Bronchial epithelial cell (primary cell): ENCODE data around the gene ALG13. TPM values are rescaled to one million over a fixed set of nuclear protein-coding genes. Genes with fewer than 3 reads are reported as not detected.
A peak's percentile ranks its signal among the peaks of the same experiment; 100 is the strongest.

ENCODE experiments used
- DNase-seq: peaks from one replicate; pipeline ENCODE4 v3.0.0-alpha.2; 2010; ENCODE audit warnings: low read depth
- FAIRE-seq: peaks from 2 replicates; lab custom pipeline; 2011; peaks lifted over from hg19 to GRCh38; lab: Jason Lieb, UNC
- H3K27me3 ChIP-seq: 2 replicates; pipeline ENCODE4 v1.5.1; 2011; ENCODE audit warnings: low read length; ENCODE audit not compliant: control insufficient read depth, insufficient read depth
- H3K36me3 ChIP-seq: 2 replicates; pipeline ENCODE4 v1.5.1; 2011; ENCODE audit warnings: low read length; ENCODE audit not compliant: control insufficient read depth, insufficient read depth
- H3K4me3 ChIP-seq: 2 replicates; pipeline ENCODE4 v1.5.1; 2011; ENCODE audit warnings: mild to moderate bottlenecking, low read depth, low read length, control low read depth
- total RNA-seq: library from RNA; depleted of rRNA; stranded (reverse); fragments of >200 nt; gene quantifications from 2 replicates; pipeline ENCODE4 v1.2.1, GENCODE V29; 2014
- TF ChIP-seq, protein P1 (sequence below): IDR thresholded peaks from 2 replicates; pipeline ENCODE4 v1.5.1; 2011; ENCODE audit warnings: mild to moderate bottlenecking, moderate library complexity, low read length, control low read depth, inconsistent platforms; ENCODE audit not compliant: insufficient read depth, severe bottlenecking

The ALG13 gene
- total RNA-seq, 1 donor from 2014 or later = 35.0 TPM

DNA sequence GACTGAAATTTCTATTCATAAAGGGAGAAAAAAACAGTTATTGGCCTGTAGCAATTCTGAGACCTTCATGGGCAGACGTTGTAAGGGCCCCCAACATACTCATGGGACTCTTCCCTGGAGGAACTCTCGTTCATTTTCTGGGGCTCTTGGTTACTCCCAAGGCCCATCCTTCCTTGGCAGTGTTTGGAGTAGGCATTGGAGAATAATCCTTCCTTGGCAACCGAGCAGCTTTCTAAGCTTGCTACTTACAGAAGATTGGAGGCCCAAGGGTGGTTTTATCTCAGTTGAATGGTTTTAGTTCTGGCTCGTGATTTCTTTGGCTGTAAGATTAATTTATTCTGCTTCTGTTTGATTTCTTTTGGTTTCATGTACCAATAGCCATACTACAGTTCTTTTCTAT, 50.4 kb downstream of the ALG13 start:
- TF ChIP-seq, protein P1, sequence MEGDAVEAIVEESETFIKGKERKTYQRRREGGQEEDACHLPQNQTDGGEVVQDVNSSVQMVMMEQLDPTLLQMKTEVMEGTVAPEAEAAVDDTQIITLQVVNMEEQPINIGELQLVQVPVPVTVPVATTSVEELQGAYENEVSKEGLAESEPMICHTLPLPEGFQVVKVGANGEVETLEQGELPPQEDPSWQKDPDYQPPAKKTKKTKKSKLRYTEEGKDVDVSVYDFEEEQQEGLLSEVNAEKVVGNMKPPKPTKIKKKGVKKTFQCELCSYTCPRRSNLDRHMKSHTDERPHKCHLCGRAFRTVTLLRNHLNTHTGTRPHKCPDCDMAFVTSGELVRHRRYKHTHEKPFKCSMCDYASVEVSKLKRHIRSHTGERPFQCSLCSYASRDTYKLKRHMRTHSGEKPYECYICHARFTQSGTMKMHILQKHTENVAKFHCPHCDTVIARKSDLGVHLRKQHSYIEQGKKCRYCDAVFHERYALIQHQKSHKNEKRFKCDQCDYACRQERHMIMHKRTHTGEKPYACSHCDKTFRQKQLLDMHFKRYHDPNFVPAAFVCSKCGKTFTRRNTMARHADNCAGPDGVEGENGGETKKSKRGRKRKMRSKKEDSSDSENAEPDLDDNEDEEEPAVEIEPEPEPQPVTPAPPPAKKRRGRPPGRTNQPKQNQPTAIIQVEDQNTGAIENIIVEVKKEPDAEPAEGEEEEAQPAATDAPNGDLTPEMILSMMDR = no peak
- FAIRE-seq = no peak
- DNase-seq = no peak
- no peaks in the 10 kb centered on the region for H3K27me3 ChIP-seq
- H3K4me3 ChIP-seq = no peak overlapping the region
- H3K36me3 ChIP-seq = no peaks in the 10 kb centered on the region

DNA sequence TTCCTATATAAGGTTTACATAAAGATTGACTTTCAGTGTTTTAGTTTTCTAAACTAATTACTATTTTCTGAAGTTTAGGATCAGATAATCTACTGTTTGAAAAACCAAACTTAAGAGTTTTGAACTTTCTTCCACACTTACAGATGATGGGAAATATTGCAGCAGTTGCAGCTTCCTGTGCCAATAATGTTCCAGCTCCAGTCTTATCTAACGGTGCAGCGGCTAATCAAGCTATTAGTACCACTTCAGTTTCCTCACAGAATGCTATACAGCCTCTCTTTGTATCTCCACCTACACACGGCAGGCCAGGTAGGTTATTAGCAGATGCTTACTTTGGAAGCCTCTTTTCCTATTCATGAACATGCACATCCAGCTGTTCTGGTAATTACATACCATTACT, 55.6 kb downstream of the ALG13 start:
- DNase-seq (no peak), FAIRE-seq (no peak)
- TF ChIP-seq, protein P1 = no peak
- Histone ChIP-seq H3K4me3 (no peak overlapping the region), H3K36me3 (no peaks in the 10 kb centered on the region), H3K27me3 (no peaks in the 10 kb centered on the region)

DNA sequence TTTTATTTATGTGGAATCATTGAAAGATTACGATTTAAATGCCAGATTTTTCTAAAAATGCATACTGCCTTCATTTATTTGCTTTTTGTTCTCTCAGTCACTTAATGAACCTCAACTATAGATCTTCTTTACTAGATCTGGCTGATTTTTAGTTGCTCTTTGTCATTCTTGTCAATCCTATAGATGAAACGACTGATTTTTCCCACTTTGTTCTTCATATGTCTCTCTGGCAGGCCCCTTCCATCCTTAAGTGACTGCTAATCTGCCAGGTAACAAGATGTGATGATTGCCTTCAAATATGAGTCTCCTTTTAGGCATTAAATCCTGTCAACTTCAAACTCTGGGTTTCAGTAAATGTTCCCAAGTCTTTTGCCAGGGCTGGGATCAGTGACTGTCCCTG, 61.0 kb downstream of the ALG13 start:
- H3K4me3 ChIP-seq = no peak overlapping the region
- DNase-seq = no peak
- H3K36me3 ChIP-seq = no peaks in the 10 kb centered on the region
- H3K27me3 ChIP-seq = no peaks in the 10 kb centered on the region
- TF ChIP-seq, protein P1 = no peak
- no peak for FAIRE-seq

DNA sequence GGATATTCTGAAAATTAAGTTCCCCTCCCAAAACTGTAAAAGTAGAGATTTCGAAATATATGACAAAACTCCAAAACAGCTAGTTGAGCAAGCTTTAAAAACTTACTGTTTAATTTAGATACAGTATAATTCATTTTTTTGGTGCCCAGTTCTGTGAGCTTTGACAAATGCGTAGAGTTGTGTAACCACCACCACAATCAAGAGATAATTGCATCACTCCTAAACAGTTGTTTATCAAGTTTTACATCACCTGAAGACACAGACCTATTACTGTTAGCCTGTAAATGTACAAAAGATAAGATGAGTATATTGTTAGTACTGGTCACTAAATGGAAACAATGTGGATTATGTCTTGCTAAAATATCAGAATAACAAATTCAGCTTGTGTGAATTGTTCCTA, 62.3 kb downstream of the ALG13 start:
- TF ChIP-seq, protein P1 = no peak
- Histone ChIP-seq H3K36me3 (no peaks in the 10 kb centered on the region), H3K27me3 (no peaks in the 10 kb centered on the region), H3K4me3 (no peak overlapping the region)
- DNase-seq (peak; percentile 0), FAIRE-seq (no peak)

DNA sequence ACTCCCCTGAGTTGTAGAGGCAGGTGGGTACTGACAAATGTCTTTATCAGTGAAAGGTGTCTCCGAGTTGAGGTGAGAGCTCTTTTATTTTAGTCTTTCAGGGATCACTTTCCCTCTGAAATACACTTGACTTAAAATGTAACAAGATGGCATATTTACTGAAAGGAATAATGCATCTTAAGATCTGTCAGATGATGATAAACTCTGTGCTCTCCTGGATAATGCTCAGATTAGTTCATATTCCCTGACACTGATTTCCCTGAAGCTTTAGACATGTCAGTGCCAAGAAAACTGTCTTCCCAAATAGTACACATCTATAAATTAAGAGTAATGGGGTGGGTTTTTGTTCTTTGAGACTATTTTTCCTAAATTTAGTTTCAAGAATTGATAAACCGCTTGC, 75.5 kb downstream of the ALG13 start:
- TF ChIP-seq, protein P1 = no peak
- H3K4me3 ChIP-seq = no peak overlapping the region

DNA sequence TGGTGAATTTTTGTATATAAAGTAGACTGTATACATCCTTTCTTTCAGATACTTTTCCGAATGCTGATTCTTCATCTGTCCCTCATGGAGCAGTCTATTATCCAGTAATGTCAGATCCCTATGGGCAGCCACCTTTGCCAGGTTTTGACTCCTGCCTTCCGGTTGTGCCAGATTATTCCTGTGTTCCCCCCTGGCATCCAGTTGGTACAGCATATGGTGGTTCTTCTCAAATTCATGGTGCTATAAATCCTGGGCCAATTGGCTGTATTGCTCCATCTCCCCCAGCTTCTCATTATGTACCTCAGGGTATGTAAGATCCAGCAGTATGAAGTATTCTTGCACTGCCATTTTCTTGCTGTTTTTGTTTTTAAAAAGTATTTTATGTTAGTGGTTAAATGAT, 78.7 kb downstream of the ALG13 start:
- FAIRE-seq = no peak
- TF ChIP-seq, protein P1 = no peak
- Histone ChIP-seq H3K27me3 (no peaks in the 10 kb centered on the region), H3K36me3 (no peaks in the 10 kb centered on the region), H3K4me3 (no peak overlapping the region)
- no peak for DNase-seq

More for the DNA sequence above, 75.5 kb downstream of the ALG13 start:
- FAIRE-seq = no peak
- no peak for DNase-seq
- Histone ChIP-seq H3K27me3 (no peaks in the 10 kb centered on the region), H3K36me3 (no peaks in the 10 kb centered on the region)
